Right ventricle myocardium inferior (tissue), 1 donor: ENCODE results near the gene INF2. TPM values are rescaled to one million over a fixed set of nuclear protein-coding genes. Genes with fewer than 3 reads are reported as not detected.
A peak's percentile ranks its signal among the peaks of the same experiment; 100 is the strongest.

Experiments
- ATAC-seq: fragments of 200-7000 bp; cut with Tn5 transposase; one replicate; pipeline ENCODE4 v1.9.1; 2020; ENCODE audit warnings: mild to moderate bottlenecking, moderate library complexity
- DNase-seq: peaks from one replicate; pipeline ENCODE4 v3.0.0; 2021; ENCODE audit errors: missing footprints
- intact Hi-C: fragments of 100-400 bp; cut with DNase I; formaldehyde crosslinking; loops from one replicate; pipeline ENCODE4 v1.11.0; 2022
- microRNA-seq: library from miRNA; unstranded; fragments of <30 nt; microRNA quantifications from one replicate; pipeline ENCODE4 v1.2.0, GENCODE V29; 2020
- total RNA-seq: library from RNA; stranded (reverse); fragmentation: NEBNext Ultra II Directional; extraction: Animal tissue kit (Norgen Biotek cat#: 25700); gene quantifications from one replicate; pipeline ENCODE4 v1.2.1, GENCODE V29; 2021
- donor health status: DM: no; HTN: yes; CAD: no; lungs with severe emphysema.

Gene INF2
- total RNA-seq, 1 donor from 2014 or later: 31.1 TPM

DNA sequence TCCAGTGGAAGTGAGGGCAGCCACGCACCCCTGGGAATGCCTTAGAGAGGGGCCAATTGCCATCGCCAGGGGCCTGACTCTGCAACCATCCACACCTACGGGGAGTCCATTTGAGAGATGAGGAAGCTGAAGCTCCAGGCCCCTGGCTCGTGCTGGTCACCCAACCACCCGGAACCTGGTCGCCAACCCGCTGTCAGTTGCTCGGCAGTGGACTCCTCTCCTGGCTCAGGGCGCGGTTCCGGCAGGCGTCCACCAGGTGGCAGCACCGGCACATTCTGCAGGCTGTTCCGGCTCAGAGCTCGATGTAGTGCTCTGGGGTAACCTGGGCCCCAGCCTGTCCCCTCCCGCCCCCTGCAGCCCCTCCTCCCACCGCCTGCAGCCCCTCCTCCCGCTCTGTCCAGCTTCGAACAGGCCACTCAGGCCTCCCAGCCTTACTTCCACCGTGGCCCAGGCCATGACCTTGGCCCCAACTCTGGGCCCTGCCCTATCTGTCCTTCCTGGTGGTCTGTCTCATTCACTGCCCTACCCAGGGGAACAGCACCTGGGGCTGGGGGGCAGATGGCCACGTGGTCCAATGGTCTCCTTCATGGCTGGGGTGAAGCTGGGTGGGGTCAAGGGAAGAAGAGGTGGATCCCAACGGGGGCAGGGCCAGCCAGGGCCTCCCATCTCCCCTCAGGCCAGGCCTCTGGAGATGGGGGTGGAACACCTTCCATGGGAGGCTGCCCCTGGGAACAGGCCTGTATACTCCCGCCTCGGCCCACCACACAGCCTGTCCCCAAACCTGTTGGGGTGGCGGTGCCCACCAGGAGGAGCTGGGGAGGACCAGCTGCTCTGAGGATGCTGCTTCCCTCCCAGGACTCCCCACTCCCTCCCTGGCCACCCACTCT is 79.3 kb downstream of the INF2 start:
- ATAC-seq: peak; percentile 91
- intact Hi-C loops: loop anchor here (1.0 to 5.0 kb wide), 2 partner anchors 58 to 279 kb away; no protein-coding TSS in a partner anchor
- peak; percentile 95 for DNase-seq

DNA sequence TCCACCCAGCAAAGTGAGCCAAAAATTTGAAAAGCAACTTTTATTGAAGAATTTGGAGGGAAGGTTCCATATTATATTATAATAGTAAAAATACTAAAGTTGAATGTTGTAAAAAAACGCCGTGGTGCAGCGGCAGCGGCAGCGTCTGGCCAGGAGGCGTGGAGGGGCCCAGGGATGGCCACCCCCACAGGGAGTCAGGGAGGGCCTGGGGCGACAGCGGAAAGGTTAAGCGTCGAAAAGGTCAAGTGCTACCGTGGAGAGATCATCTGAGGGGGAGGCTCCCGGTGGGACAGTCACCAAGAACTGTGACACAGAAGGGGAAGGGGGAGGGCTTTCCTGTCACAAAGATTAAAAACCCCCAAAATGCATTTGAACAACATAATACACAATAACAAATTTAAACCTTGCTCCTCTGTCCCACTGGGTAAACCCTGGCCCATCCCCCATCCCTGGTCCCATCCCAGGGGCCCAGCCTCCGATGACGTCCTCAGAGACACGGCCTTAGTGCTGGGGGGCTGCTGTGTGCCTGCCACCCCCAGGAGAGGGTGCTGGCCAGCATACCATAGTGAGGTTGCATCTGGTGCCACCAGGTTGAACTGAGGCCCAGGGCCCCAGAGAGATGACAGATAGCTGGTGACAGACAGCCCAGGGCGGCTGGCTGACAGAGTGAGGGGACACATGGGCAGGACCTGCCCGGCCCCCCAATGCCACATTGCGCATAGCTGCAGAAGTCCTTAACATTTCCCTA is 80.1 kb downstream of the INF2 start:
- DNase-seq: no peak
- no peak for ATAC-seq
- intact Hi-C loops: loop anchor here (5.0 kb wide), 1 partner anchor 278 kb away; no protein-coding TSS in a partner anchor

DNA sequence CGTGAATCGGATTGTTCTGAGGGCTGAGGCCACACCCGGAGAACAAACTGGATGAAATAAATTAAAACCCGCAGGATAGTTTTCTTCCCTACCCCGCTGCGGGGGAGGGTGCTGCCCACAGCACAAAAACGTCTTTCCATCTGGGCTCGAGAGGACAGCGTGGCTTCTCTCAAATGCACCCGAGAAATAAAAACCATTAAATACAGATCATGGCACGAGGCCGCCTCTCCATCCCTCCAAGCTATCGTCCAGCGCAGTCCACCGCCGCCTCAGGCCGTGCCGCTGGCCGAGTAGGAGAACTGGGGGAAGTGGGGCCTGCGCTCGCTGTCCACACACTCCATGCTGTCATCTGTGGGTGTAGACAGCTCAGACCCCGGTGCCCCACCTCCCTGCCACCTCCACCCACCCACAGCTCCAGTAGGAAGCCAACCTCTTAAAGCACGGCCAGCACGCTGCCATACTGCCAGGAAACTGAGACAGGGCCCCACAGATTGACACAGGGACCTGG is 80.7 kb downstream of the INF2 start:
- intact Hi-C loops: no loop called here
- no peak for ATAC-seq
- no peak for DNase-seq

GRCh38 chr14:104770851-104771272 is 81.4 kb downstream of the INF2 start:
- no peak for DNase-seq
- ATAC-seq: no peak
- intact Hi-C loops: no loop called here

- intact Hi-C loops: no loop called here
- no peak for DNase-seq
Observed at GRCh38 chr14:104771374-104771773, 82.0 kb downstream of the INF2 start.

More at GRCh38 chr14:104771374-104771773, 82.0 kb downstream of the INF2 start:
- no peak for ATAC-seq

Small RNA genes within 50 kb of the gene (microRNA-seq; reads per million reads assigned to microRNA genes)
- gene MIR4710: not detected

Other genes starting within 250 kb of the INF2 start
- gene C14orf180, start 109.9 kb upstream of the INF2 start, total RNA-seq: 40.0 TPM
- gene TMEM179, start 84.8 kb upstream of the INF2 start, total RNA-seq: not detected
- gene ADSS1, start 34.6 kb downstream of the INF2 start, total RNA-seq: 191 TPM
- gene SIVA1, start 63.5 kb downstream of the INF2 start, total RNA-seq: 54.4 TPM
- 134 TPM for gene AKT1, start 106.1 kb downstream of the INF2 start, total RNA-seq
- 5.6 TPM for gene ZBTB42, start 111.5 kb downstream of the INF2 start, total RNA-seq
- 10.5 TPM for gene CEP170B, start 175.7 kb downstream of the INF2 start, total RNA-seq
- not detected for gene PLD4, start 235.3 kb downstream of the INF2 start, total RNA-seq